ENCODE data around the gene NRARP. TPM values are rescaled to one million over a fixed set of nuclear protein-coding genes. Genes with fewer than 3 reads are reported as not detected.

NRARP gene
- total and polyA plus RNA-seq, 2 of the 13 experiments (the other 11 are each of a cell fraction or from before 2014, with no cell fraction given): 0.22 to 0.46 TPM

DNA sequence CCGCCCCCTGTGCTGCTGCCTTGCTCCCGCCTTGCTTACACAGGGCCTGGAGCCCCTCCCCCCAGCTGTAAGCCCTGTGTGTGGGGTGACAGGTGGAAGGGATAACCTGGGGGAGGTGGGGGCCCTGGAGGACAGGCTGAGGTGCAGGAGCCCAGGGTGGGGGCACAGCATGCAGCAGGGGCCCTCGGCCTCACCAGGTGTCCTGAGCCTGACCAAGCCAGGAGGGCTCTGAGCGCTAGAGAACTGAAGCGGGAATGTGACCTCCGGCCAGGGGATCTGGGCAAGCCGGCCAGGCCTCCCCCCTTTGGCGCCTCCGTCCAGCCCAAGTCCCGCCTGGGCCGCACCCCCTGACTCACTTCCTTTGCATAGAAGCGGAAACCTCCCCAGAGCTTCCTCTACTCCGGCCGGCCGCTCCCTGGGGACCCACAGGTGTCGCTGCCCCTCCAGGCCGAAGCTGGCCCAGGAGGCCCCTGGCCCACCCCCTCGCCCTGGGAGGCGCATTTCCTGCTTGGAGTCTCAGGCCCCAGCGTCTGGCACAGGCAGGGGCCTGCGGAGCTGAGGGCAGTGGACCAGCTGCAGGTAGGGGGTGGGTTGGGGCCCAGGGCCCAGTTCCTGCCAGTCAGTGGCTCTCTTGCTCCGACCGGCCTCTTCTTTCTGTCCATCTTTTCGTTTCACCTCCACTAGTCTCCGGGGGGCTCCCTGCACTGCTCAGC, 24.6 kb downstream of the NRARP start, which contains the start of gene TOR4A (continued):
- TF ChIP-seq, protein P1, sequence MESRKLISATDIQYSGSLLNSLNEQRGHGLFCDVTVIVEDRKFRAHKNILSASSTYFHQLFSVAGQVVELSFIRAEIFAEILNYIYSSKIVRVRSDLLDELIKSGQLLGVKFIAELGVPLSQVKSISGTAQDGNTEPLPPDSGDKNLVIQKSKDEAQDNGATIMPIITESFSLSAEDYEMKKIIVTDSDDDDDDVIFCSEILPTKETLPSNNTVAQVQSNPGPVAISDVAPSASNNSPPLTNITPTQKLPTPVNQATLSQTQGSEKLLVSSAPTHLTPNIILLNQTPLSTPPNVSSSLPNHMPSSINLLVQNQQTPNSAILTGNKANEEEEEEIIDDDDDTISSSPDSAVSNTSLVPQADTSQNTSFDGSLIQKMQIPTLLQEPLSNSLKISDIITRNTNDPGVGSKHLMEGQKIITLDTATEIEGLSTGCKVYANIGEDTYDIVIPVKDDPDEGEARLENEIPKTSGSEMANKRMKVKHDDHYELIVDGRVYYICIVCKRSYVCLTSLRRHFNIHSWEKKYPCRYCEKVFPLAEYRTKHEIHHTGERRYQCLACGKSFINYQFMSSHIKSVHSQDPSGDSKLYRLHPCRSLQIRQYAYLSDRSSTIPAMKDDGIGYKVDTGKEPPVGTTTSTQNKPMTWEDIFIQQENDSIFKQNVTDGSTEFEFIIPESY (CRISPR knock-in tag; IDR thresholded peaks at IDR 0.05): no peak
- TF ChIP-seq KLF12 (CRISPR knock-in tag; IDR thresholded peaks at IDR 0.05; ENCODE audit: borderline replicate concordance) (peak; percentile 70), TAF1 (CRISPR knock-in tag; IDR thresholded peaks at IDR 0.05) (peak; percentile 85), SAP130 (CRISPR knock-in tag; IDR thresholded peaks at IDR 0.05; ENCODE audit: low read depth) (peak; percentile 96), ASH2L (IDR thresholded peaks at IDR 0.05; ENCODE audit: insufficient read length, low read depth, low read length) (peak; percentile 69), ZNF687 (CRISPR knock-in tag; IDR thresholded peaks at IDR 0.05) (peak; percentile 89), ZNF546 (CRISPR knock-in tag; conservative IDR thresholded peaks at IDR 0.05) (peak; percentile 60), PATZ1 (CRISPR knock-in tag; IDR thresholded peaks at IDR 0.05) (peak; percentile 94), NR1H2 (CRISPR knock-in tag; IDR thresholded peaks at IDR 0.05; ENCODE audit: borderline replicate concordance, low read depth) (0 out of 2 replicates have a peak, but pooled peaks have one; percentile 55), CSRNP2 (CRISPR knock-in tag; conservative IDR thresholded peaks at IDR 0.05; ENCODE audit: low read depth) (no peak), ZNF674 (CRISPR knock-in tag; IDR thresholded peaks at IDR 0.05; ENCODE audit: low read depth) (peak; percentile 67; the same call in 1 of the 2 replicates)
- TF ChIP-seq, protein P2, sequence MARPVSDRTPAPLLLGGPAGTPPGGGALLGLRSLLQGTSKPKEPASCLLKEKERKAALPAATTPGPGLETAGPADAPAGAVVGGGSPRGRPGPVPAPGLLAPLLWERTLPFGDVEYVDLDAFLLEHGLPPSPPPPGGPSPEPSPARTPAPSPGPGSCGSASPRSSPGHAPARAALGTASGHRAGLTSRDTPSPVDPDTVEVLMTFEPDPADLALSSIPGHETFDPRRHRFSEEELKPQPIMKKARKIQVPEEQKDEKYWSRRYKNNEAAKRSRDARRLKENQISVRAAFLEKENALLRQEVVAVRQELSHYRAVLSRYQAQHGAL (CRISPR knock-in tag; IDR thresholded peaks at IDR 0.05; ENCODE audit: not compliant biosample characterization): no peak
- TF ChIP-seq, protein P3, sequence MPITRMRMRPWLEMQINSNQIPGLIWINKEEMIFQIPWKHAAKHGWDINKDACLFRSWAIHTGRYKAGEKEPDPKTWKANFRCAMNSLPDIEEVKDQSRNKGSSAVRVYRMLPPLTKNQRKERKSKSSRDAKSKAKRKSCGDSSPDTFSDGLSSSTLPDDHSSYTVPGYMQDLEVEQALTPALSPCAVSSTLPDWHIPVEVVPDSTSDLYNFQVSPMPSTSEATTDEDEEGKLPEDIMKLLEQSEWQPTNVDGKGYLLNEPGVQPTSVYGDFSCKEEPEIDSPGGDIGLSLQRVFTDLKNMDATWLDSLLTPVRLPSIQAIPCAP (CRISPR knock-in tag; IDR thresholded peaks at IDR 0.05; ENCODE audit: low read depth): no peak
- TF ChIP-seq, protein P4, sequence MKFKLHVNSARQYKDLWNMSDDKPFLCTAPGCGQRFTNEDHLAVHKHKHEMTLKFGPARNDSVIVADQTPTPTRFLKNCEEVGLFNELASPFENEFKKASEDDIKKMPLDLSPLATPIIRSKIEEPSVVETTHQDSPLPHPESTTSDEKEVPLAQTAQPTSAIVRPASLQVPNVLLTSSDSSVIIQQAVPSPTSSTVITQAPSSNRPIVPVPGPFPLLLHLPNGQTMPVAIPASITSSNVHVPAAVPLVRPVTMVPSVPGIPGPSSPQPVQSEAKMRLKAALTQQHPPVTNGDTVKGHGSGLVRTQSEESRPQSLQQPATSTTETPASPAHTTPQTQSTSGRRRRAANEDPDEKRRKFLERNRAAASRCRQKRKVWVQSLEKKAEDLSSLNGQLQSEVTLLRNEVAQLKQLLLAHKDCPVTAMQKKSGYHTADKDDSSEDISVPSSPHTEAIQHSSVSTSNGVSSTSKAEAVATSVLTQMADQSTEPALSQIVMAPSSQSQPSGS (CRISPR knock-in tag; IDR thresholded peaks at IDR 0.05): peak; percentile 65
